Colonic mucosa (tissue), 4 donors: ENCODE data around the gene ATP2B3. TPM values are rescaled to one million over a fixed set of nuclear protein-coding genes. Genes with fewer than 3 reads are reported as not detected.
A peak's percentile ranks its signal among the peaks of the same experiment; 100 is the strongest.

Experiments used
- DNase-seq: peaks from one replicate; pipeline ENCODE4 v3.0.0-alpha.2; 2020
- H3K27ac ChIP-seq: fragments of 200-600 bp; one replicate; pipeline ENCODE4 v1.8.0; 2021
- H3K27me3 ChIP-seq: fragments of 200-600 bp; one replicate; pipeline ENCODE4 v1.8.0; 2021
- H3K36me3 ChIP-seq: fragments of 200-600 bp; one replicate; pipeline ENCODE4 v1.8.0; 2021
- H3K4me1 ChIP-seq: fragments of 200-600 bp; one replicate; pipeline ENCODE4 v1.8.0; 2021; ENCODE audit warnings: mild to moderate bottlenecking
- H3K4me3 ChIP-seq: fragments of 200-600 bp; one replicate; pipeline ENCODE4 v1.8.0; 2021
- H3K9ac ChIP-seq, 2 donors: one replicate each; pipeline ENCODE4 v1.7.0; 2013; ENCODE audit warnings: control low read depth in 2 of 2, low read depth in 2 of 2, low read length in 2 of 2
- H3K9me3 ChIP-seq: fragments of 200-600 bp; one replicate; pipeline ENCODE4 v1.8.0; 2021
- CTCF ChIP-seq: fragments of 200-600 bp; IDR thresholded peaks from one replicate; pipeline ENCODE4 v1.8.0; 2022; ENCODE audit warnings: antibody characterized with exemption, mild to moderate bottlenecking
- intact Hi-C: fragments of 100-400 bp; cut with DNase I; formaldehyde crosslinking; loops from one replicate; pipeline ENCODE4 v1.14.1; 2022
- total RNA-seq, 2 donors: library from RNA; stranded (reverse); fragmentation: NEBNext Ultra II Directional in 1 of 2; extraction: Animal tissue kit (Norgen Biotek cat#: 25700) in 1 of 2; gene quantifications; one replicate each; pipeline ENCODE4 v1.2.1, GENCODE V29; 2021
- donor health status: healthy.
- donor health status: DM: no; HTN: no; CAD: no.
- donor health status: DM: no; HTN: no; CAD: no.

ATP2B3 gene
- total RNA-seq, 2 donors from 2014 or later: 0.24 TPM; not detected in 1

- no peak for DNase-seq
- Histone ChIP-seq H3K9ac (no peak overlapping the region), H3K4me1 (no peaks in the 10 kb centered on the region), H3K36me3 (no peaks in the 10 kb centered on the region), H3K27me3 (no peaks in the 10 kb centered on the region), H3K4me3 (no peak overlapping the region), H3K27ac (no peak overlapping the region), H3K9me3 (no peaks in the 10 kb centered on the region)
- no peak for TF ChIP-seq CTCF
- intact Hi-C loops: no loop called here
These were observed 15.3 kb upstream of the ATP2B3 start for GRCh38 chrX:153502131-153502530.

- H3K4me1 ChIP-seq: no peaks in the 10 kb centered on the region
- H3K9ac ChIP-seq: no peak overlapping the region
- H3K36me3 ChIP-seq: no peaks in the 10 kb centered on the region
- H3K4me3 ChIP-seq: no peak overlapping the region
- TF ChIP-seq CTCF: no peak
- H3K27me3 ChIP-seq: no peaks in the 10 kb centered on the region
- no peak overlapping the region for H3K27ac ChIP-seq
- H3K9me3 ChIP-seq: no peaks in the 10 kb centered on the region
- intact Hi-C loops: no loop called here
- DNase-seq: no peak
These were observed 14.6 kb upstream of the ATP2B3 start for GRCh38 chrX:153502796-153503195.

- intact Hi-C loops: loop anchor here (5.0 kb wide), 2 partner anchors 472 to 557 kb away; no protein-coding TSS in a partner anchor
- Histone ChIP-seq H3K27ac (no peak overlapping the region), H3K36me3 (no peaks in the 10 kb centered on the region), H3K4me3 (no peak overlapping the region), H3K9ac (no peak overlapping the region), H3K9me3 (no peaks in the 10 kb centered on the region), H3K4me1 (no peaks in the 10 kb centered on the region), H3K27me3 (no peaks in the 10 kb centered on the region)
- TF ChIP-seq CTCF: no peak
- DNase-seq: no peak
These were observed 12.9 kb upstream of the ATP2B3 start for GRCh38 chrX:153504445-153505016.

- no peak for TF ChIP-seq CTCF
- Histone ChIP-seq H3K9me3 (no peaks in the 10 kb centered on the region), H3K9ac (no peak overlapping the region), H3K4me3 (no peak overlapping the region), H3K27me3 (no peaks in the 10 kb centered on the region), H3K36me3 (no peaks in the 10 kb centered on the region), H3K4me1 (no peaks in the 10 kb centered on the region), H3K27ac (no peak overlapping the region)
- DNase-seq: no peak
- intact Hi-C loops: loop anchor here (5.0 kb wide), 2 partner anchors 473 to 558 kb away; no protein-coding TSS in a partner anchor
These were observed 12.1 kb upstream of the ATP2B3 start for GRCh38 chrX:153505361-153505760.

- H3K4me3 ChIP-seq: no peak overlapping the region
- H3K9ac ChIP-seq: no peak overlapping the region
- no peaks in the 10 kb centered on the region for H3K9me3 ChIP-seq
- DNase-seq: peak; percentile 80
- H3K36me3 ChIP-seq: no peaks in the 10 kb centered on the region
- H3K27ac ChIP-seq: no peak overlapping the region
- intact Hi-C loops: loop anchor here (5.0 kb wide), 2 partner anchors 475 to 560 kb away; no protein-coding TSS in a partner anchor
- peak; percentile 80 for TF ChIP-seq CTCF
- no peaks in the 10 kb centered on the region for H3K27me3 ChIP-seq
- H3K4me1 ChIP-seq: no peaks in the 10 kb centered on the region
These were observed 9.8 kb upstream of the ATP2B3 start for GRCh38 chrX:153507484-153508178.
